Fibroblast of villous mesenchyme (primary cell): Measurements from ENCODE around the gene LIMCH1. TPM values are rescaled to one million over a fixed set of nuclear protein-coding genes. Genes with fewer than 3 reads are reported as not detected.

ENCODE experiments used
- DNase-seq: peaks from one replicate; pipeline ENCODE4 v3.0.0-alpha.2; 2010; ENCODE audit warnings: low read depth
- H3K4me3 ChIP-seq: 2 replicates; pipeline ENCODE4 v1.5.1; 2011; ENCODE audit warnings: low read depth, mild to moderate bottlenecking, low read length
- CTCF ChIP-seq: IDR thresholded peaks from 2 replicates; pipeline ENCODE4 v1.5.1; 2012; ENCODE audit warnings: low read depth, mild to moderate bottlenecking, low read length; ENCODE audit not compliant: insufficient read depth
- total RNA-seq: library from RNA; depleted of rRNA; stranded (reverse); fragments of >200 nt; gene quantifications from 2 replicates; pipeline ENCODE4 v1.2.3, GENCODE V29; 2012

Gene LIMCH1
- total RNA-seq, 1 donor = 3.9 TPM

GRCh38 chr4:41538887-41539498, 1.0 kb downstream of the LIMCH1 start:
- no peak for TF ChIP-seq CTCF
- DNase-seq = no peak
- no peak overlapping the region for H3K4me3 ChIP-seq

GRCh38 chr4:41539711-41540110, 1.8 kb downstream of the LIMCH1 start:
- H3K4me3 ChIP-seq = no peak overlapping the region
- no peak for TF ChIP-seq CTCF
- DNase-seq = no peak

DNA sequence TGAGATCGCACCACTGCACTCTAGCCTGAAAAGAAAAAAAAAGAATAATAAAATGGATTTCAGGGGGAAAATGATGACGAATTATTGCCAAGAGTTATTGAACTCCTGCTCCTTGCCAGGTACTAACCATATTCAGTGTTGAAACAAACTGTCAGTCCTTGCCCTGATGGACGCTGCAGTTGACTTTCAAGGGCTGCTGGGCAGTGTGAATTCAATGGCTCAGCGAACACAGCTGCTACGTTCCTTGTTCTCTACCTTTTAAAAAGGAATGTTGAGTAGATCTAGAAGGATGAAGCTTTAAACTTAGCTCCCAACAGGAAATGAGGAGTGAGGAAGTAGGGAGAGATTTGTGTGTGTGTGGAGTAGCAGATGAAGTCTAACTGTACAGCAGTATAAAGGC, 2.7 kb downstream of the LIMCH1 start:
- TF ChIP-seq CTCF = no peak
- H3K4me3 ChIP-seq = no peak overlapping the region
- DNase-seq = no peak

DNA sequence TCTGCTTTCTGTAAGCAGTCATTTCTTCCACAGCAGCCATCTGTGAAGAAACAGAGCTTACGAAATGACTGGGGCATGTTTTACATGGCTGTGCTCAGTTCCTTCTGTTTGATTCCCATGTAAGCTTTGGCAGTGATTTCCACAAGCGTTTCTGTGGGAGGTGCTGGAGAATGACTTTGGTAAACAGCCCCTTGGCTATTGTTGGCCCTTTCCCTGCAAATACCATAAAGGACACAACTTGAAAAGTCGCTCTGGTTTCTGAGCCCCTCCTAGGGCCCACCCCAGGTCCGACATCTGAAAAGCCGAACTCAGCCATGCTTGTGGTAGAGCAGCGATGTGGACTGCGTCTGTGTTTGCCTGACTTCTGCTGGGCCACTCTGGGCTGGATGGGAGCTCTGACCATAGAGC, 3.7 kb downstream of the LIMCH1 start:
- no peak for TF ChIP-seq CTCF
- peak; percentile 28 for DNase-seq
- H3K4me3 ChIP-seq = no peak overlapping the region

GRCh38 chr4:41542526-41543275, 4.7 kb downstream of the LIMCH1 start:
- TF ChIP-seq CTCF = no peak
- H3K4me3 ChIP-seq = no peak overlapping the region
- DNase-seq = peak; percentile 19

DNA sequence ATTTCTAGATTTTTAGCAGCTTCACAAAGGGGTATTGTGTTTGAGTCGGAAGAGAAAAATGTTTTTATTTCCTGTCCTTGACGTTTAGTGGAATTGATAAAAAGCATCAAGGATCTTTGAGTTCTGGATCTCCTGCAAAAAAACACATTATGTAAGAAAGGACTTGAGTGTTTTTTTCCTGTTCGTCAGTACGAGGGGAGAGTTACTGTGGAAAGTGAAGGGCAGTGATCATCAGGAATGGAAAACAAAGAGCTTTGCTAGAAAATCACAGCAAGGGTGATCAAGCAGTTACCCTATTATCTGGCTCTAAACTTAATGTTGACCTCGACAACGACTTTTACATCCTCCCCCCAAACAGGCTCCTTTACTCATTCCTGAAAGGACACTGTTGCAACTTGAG, 7.3 kb downstream of the LIMCH1 start:
- DNase-seq = no peak
- no peak overlapping the region for H3K4me3 ChIP-seq
- TF ChIP-seq CTCF = no peak
